ENCODE data around the gene YTHDF1.
"Not testable (repeated sequence)": the region's sequence is repeated elsewhere in the genome, so short reads cannot be mapped to it uniquely, and the experiment has no call there.

Gene YTHDF1

DNA sequence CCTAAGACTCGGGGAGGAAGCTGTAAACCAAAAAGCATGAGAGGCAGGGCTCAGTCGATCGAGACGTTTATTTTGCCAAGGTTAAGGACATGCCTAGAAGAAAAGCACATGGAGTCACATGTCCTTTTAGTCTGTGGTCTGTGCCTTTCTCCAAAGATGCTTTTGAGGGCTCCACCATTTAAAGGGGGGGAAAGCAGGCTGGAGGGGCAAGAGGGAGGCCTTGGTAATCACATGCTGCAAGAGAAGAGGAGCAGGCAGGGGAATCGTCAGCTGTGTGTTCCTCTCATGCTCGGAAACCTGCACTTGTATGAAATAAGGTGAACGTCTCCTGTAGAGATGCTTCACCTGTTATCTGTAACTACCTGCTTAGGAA lies 9.1 kb upstream of the YTHDF1 start:
- no peak for DNase-seq

DNA sequence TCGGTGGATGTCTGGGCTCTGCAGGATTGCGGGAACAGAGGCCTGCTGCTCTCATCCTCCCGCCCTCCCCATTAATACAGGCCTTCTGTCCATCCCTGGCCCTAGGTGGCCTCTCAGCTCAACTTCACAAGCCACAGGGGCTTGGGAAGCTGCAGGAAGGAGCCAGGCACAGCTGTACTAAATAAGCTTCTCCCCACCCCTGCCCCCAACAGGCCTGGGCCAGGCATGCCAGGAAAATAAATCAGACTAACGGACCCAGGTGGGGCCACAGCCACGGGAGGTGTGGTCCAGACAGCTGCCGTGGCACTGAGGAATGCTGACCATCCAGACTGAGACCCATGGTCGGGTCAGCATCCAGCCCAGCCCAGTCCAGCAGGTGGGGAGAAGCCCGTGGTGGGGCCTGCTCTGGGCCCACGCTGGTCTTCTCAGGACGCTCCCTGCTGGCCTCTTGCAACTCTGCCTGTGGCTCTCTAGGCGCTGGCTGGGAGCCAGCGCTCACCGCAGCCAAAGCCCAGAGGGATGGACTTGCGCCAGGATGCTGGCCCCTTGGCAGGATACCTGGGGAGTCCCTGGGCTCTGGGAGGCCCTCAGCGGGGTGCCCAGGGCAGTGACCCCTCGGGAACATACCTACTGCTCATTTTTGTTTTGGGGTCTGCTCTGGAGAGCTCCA lies 8.6 kb upstream of the YTHDF1 start:
- peak; percentile 75 for DNase-seq

DNA sequence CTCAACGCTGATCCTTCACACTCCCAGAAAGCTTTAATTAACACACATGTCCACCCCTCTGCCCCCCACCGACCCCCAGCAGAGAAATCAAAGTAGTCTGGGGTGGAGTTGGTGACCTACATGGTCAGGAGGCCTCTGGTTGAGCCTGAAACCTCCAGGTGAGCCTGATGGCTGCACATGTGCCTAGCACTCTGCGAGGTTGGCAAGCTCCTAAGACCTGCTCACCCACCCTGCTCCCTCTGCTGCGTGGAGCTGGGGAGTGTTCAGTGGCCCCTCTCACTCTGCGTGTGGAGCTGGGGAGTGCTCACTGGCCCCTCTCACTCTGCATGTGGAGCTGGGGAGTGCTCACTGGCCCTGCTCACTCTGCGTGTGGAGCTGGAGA lies 7.9 kb upstream of the YTHDF1 start:
- no peak for DNase-seq

DNA sequence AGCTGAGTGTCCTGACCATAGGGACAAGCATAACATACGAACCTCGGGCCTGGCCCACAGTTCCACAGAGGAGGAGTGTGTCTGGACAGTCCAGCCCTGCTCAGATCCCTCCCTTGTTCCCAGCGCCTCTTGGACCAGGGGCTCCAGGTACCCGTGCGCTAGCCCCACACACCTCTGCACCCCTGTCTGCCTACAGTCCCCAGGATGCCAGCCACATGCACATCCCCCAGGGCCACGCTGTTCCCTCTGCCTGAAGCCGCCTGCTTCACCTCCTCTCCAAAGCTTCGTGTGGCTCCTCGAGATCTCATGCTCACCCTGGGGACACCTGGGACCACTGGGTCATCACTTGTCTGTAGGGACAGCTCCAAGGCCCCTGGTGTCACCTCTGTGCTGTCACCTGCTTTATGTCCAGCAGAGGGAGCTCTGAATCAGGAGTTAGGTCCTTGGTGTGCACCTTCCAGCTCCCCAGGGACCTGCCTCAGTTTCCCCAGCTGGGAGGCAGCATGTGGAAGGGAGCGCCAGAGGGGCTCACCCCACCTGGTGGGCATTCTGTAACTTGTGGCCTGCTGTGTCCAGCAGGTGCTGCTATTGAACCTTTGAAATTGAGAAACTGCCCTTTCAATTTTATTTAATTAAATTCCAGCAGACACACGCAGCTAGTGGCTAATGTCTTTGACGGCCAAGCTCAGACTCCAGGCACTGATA lies 7.3 kb upstream of the YTHDF1 start:
- peak; percentile 47 for DNase-seq

DNA sequence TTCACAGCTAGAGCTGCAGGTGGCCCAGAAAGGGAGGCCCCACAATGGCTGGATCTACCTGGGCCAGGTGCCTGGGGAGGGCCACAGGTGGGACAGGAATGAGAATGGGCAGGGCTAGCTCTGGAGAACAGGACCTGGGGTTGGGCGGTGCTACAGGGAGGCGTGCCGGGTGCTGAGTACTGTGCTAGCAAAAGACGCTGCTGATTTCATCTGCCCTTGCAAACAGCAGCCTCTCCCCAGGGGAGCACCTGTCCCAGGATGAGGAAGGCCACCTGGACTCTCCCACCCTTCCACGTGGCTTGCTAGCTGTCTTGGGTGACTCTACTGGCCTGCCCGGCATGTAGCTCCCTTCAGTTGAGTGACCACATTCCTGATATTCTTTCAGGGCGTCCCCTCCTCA lies 6.6 kb upstream of the YTHDF1 start:
- peak; percentile 2 for DNase-seq

DNA sequence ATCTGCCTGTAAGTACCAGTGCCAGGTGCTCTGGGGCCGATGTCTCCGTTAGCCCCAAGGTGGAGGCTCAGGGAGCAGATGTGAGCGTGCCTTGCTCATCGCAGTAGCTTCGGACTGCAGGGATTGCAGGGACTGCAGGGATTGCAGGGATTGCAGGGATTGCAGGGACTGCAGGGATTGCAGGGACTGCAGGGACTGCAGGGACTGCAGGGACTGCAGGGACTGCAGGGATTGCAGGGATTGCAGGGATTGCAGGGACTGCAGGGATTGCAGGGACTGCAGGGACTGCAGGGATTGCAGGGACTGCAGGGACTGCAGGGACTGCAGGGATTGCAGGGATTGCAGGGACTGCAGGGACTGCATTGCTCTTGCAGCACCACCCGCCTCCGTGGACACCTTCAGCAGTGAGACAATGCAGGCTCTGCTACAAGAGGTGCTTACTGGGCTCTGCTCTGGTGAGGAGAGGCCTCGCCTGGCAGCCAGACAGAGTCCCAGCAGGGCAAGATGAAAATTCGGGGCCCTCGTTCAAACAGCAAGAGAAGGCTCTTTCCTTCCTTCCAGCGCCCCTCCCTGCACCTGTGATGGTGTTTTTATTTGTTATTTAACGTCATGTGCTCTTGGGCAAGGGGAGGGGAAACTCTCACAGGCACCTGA lies 5.6 kb upstream of the YTHDF1 start:
- not testable (repeated sequence) for DNase-seq

DNA sequence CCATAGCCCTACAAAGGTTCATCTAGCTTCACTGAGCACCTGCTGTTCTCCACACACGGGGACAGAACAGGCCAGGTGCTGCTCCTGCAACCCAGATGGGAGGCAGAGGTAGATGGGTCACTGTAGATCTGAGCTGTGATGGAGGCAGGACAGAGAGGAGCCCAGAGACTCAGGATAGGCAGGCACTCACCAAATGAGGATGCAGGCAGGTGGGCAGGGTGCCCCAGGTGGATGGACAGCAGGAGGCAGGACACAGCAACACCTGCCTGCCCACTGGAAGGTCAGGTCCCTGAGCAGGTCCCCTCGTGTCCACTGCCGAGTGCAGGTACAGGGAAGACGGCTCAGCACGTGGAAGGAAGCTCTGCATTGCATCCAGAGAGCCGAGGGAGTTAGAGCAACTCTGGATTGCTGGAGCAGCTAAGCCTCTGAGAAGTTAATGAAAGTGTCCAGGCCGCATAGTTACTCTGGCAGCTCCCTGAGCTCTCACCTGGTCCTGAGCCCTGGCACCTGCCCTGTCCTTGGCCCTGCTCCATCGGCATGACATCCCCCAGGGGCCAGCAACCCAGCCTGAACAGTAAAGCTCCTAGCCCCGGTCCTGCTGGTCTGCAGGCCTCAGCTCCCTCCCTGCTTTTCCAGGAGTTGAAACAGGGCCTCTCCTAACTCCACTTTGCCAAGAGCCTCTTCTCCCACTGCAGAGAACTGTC lies 4.9 kb upstream of the YTHDF1 start:
- DNase-seq = no peak

DNA sequence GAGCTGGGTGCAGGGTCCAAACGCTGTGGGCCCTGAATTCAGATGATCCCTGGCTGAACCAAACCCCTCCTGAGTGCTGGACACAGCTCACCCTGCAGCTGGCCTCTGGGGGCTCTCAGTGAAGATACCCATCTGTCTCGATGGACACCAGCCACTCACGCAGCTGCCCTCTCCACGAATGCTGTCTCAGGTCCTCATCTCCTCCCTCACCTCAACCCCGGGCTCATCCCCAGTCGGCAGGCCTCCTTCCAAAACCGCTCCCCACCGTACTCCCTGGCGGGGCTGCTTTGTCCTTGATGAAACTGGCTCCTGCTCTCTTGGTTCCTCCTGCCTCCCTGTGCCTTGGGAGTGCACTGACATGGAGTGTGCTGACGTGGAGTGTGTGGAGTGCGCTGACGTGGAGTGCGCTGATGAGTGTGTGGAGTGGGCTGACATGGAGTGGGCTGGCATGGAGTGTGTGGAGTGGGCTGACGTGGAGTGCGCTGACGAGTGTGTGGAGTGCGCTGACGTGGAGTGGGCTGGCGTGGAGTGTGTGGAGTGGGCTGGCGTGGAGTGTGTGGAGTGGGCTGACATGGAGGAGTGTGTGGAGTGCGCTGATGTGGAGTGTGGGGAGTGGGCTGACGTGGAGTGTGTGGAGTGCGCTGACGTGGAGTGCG lies 4.1 kb upstream of the YTHDF1 start:
- no peak for DNase-seq

DNA sequence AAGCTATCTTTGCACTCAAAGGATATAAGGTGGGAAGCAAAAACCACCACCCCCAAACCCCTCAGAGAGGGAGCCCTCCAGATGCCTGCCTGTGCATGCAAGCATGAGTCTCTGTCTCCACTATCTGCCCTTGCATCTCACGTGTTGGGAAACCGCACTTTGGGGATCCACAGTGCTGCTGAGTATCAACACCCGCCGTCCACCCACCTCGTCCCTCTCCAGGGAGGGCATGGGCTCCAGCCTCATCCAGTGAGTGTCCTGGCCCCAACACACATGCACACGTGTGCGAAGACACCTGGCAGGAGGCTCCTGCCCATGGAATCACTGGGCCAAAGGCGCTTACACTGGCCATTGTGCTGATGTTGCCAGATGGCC lies 3.5 kb upstream of the YTHDF1 start:
- DNase-seq = no peak

DNA sequence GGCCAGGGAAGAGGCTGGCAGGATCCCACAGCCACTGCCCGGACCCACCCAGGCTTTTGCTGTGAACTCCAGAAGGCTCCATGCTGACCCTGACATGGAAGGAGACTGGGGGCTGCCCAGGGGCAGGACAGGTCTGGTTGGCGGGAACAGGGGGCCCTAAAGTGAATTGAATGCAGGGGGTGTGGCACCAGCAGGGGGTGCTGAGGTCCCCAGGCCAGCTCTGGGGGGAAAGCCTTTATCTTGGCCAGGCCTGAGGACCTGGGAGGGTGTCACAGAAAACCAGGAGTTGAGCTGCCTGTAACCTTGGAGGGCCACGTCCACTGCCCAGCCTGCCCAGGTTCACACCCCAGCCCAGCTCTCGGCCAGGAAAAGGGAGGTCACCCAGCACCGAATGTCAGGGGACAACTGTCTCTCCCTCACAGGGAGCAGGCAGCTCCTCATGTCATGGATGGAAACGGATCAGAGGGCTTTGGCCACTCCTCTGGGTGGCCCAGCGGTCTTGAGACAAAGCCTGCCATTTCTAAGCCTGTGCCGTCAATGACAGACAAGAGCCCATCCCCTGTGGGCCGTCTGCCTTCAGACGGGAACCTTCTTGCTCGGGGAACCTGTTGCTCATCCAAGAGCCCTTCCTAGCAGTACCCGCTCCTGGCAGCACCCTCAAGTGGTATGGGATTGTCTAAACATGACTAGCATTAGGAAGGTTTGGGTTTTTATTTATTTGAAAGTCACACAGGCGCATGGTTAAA lies 2.9 kb upstream of the YTHDF1 start:
- no peak for DNase-seq

DNA sequence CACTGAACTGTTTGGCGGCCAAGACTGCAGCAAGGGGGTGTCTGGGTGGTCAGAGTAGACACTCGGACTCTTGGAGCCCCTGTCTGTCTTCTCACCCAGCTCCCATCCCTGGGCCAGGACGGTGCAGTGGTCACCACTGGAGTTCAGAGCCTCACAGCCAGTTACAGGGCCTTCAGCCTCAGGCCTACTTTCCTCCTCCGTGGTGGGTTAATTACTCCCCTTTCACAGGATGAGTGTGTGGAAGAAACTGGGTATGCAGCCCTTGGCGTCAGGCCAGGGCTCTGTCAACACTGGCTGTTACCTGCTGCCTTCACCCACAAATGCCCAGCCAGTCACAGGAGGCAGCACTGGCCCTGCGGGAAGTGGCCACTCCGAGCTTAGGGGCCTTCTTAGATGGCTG lies 1.8 kb upstream of the YTHDF1 start:
- peak; percentile 80 for DNase-seq

DNA sequence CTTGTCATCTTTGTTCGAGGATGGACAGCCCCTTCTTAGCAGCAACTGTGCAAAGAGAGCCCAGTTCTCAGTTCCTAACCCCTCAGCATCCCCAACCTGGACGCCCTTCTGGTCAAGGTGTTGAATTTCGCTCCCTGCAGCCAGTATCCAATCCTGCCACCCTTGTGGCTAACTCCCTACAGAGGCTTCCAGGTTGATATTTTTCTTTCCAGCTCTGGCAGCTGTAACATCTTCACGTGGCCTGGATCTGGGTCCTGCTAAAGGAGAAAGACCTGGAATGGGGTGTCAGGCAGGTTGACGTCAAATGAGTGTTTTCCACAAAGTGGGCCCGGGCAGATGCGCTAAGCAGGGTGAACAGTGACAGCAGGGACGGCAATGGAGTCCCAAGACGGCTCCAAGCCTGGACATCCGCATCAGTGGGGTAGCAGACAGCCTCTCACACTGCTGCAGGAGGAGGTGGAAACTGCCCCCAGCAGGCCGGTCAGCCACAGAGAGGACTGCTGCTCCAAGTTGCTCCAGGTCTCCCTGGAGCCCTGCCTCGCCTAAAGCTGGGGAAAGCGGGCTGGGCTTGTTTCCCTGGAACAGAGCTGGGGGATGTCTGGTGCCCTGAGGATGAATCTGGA lies 1.0 kb upstream of the YTHDF1 start:
- no peak for DNase-seq

DNA sequence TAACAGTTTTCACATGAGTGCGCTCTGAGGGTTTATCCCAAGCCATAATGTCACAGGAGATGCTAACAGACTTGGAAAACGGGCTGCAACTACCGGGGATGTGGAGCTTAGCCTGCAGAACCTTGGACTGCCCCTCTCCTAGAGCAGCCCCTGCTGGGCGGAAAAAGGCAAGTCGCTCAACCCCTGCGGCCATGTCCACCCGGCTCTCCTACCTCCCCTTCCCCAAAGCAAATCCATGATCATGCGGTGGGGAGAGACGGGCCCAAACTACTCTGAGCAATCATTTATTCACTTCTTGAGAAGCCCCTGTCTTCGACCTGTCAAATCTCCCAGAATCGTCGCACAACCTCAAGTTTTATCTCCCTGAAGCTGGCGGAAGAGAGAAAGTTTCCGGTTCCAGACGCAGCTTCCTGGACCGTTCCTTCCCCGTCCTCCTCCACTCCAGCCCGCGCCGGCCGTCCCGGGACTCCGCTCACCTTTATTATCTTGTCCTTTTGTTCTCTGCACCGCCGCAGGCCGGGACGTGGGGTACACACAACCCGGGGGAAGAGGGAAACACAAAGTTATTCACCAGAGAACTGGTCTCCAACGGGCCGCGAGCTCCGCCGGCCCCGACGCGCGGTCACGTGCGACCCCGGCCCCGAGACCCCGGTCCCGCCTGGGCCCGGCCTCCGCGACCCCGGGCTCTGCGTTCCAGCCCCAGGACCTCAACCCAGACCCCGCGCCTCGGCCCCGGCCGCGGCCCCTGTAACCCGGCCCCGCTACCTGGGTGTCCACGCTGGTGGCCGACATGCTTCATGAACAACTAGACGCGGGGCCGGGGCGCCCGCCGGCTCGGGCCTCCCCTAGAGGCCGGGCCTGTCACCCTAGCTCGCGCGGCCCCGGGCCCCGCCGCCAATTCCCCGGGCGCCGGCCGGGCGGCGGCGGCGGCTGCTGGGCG lies 560 bp downstream of the YTHDF1 start:
- DNase-seq = peak; percentile 31

DNA sequence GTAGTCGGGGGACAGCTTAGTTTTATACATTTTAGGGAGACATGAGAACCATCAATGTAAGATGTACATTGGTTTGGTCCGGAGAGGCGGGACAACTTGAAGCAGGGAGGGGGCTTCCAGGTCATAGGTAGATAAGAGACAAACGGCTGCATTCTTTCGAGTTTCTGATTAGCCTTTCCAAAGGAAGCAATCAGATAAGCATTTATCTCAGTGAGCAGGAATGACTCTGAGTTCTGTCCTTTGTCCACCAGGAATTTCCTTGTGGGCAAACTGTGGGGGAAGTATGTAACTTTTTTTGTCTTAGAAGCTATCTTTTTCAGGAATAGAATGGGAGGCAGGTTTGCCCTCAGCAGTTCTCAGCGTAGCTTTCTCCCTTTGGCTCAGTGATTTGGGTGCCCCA lies 1.4 kb downstream of the YTHDF1 start:
- no peak for DNase-seq

DNA sequence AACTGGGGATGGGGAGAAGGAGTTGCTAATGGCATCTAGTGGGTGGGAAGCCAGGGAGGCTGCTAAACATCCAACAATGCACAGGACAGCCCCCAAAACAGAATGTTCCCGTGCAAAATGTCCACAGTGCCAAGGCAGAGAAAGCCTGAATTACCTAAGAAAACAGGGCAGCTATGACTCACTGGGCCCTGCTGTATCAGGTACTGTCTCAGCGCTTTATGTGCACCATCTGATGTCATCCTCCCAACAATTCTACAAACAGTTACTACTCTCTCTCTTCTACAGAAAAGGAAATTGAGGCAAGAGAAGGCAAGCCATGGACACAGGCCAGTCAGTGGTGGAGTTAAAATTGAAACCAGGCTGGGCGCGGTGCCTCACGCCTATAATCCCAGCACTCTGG lies 3.1 kb downstream of the YTHDF1 start:
- DNase-seq = no peak

DNA sequence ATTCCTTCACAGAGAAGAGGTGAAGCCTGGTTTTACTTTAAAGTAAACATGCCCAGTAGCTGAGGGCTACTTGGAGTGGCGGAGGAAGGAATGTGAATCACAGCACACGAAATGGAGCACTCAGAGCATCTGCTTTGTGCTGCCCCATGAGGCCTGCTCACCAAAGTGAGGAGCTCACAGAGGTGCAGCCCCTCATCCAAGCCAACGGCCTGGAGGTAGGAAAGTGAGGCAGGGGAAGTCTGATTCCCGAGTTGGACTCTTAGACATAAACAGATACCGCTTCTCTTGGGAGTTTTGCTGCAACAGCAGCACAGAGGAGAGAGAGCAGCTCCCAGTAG lies 3.6 kb downstream of the YTHDF1 start:
- DNase-seq = no peak

DNA sequence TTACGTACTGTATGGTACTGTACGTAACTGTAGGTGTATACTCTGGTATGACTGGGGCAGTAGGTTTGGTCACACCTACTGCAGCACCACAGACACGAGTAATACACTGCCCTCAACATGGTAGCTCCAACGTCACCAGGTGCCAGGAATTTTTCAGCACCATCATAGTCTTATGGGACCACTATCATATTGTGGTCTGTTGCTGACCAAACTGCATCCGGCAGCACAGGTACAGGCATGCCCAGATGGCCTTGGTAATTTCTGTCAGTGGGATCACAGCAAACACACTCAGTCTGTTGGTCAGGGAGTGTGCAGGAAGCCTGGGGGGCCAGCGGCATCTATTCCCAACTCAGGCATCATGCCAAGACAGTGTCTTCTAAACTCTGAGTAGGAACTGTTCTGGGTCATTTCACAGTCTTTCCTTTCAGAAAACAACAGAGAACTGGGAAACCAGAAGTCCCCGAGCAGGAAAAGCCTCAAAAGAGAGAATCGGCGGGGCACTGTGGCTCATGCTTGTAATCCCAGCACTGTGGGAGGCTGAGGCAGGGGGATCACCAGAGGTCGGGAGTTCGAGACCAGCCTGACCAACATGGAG lies 5.8 kb downstream of the YTHDF1 start:
- peak; percentile 36 for DNase-seq

DNA sequence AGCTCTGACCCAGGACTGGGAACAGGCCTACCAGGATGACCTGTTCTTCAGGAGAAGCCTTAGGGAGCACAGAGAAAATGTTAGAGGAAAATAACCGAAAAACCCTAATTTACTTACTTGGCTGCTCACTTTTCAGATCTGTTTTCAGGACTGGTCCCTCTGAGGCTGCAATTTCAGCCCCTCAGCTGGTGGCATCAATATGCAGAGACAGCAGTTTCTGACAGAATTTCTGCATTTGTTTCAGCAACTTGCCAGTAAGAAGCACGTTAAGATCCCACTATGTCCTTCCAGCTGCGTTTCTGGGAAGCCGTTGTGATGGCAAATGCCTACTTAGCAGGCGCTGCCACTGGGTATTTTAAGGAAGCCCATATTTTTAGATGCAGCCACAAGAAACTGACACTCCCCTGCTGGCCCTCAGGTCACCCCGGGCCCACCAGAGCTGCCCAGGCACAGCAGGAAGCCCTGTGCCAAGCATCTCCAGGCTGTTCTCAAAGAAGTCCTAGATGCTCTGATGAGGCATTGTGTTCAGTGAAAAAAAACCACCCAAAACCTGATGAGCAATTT lies 7.5 kb downstream of the YTHDF1 start:
- DNase-seq = no peak

DNA sequence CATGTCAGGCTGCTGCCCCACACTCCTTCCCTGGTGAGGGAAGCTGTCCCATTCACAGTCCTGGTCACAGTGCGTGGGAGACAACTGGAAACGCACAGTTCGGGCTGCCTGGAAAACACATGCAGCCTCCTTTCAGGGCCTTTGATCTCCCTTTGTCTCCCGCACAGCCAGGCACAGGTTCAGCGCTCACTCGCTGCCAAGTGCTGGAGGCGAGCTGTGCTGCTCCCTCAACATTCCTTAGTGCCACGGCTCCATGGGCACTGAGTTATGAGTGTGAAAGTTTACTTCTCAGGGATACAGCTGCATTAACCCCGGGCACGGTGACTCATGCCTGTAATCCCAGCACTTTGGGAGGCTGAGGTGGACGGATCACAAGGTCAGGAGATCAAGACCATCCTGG lies 9.1 kb downstream of the YTHDF1 start:
- DNase-seq = no peak

DNA sequence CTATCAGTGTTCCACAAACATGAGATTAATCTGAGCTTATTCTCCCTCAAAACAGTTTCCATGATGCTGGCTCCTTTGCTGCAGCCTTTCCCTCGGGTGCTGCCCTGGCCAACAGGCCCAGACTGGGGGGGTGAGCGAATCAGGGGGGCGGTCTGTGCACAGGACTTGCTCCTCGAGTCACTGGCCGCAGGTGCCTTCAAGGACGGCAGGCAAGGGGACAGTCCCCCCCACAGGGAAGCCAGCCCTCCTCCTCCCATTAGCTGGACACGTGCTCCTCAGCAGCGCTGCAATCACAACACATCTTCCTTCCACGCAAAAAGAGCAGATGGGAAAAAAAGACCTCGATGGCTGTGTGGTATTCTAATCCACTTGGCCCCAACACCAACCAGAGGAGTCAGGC lies 10.0 kb downstream of the YTHDF1 start:
- DNase-seq = no peak
